Mesendoderm (in vitro differentiated cells): ENCODE data around the gene TBC1D17.

Source experiments
- DNase-seq: peaks from one replicate; pipeline ENCODE4 v3.0.0; 2013
- H2AK5ac ChIP-seq: 2 replicates; pipeline ENCODE4 v1.6.1; 2013; ENCODE audit warnings: low read length, inconsistent platforms
- H2BK120ac ChIP-seq: 2 replicates; pipeline ENCODE4 v1.6.1; 2013; ENCODE audit warnings: low read depth, mild to moderate bottlenecking, low read length, moderate library complexity, mixed read lengths
- H2BK15ac ChIP-seq: replicated peaks from 2 replicates; pipeline ENCODE4 v1.6.1; 2013; ENCODE audit warnings: low read depth, mild to moderate bottlenecking, moderate library complexity
- H2BK5ac ChIP-seq: 2 replicates; pipeline ENCODE4 v1.6.1; 2013; ENCODE audit warnings: low read length, inconsistent platforms
- H3K18ac ChIP-seq: 2 replicates; pipeline ENCODE4 v1.6.1; 2013; ENCODE audit warnings: mild to moderate bottlenecking, low read length, mixed read lengths
- H3K23ac ChIP-seq: one replicate; pipeline ENCODE4 v1.6.1; 2013; ENCODE audit warnings: low read length
- H3K27ac ChIP-seq: 2 replicates; pipeline ENCODE4 v1.5.1; 2013; ENCODE audit warnings: low read depth, mild to moderate bottlenecking, inconsistent platforms, low read length, moderate library complexity
- H3K27me3 ChIP-seq: 2 replicates; pipeline ENCODE4 v1.6.1; 2013; ENCODE audit warnings: low read length, control low read depth, mild to moderate bottlenecking, inconsistent platforms; ENCODE audit not compliant: insufficient read depth, poor library complexity
- H3K36me3 ChIP-seq: 2 replicates; pipeline ENCODE4 v1.6.1; 2013; ENCODE audit warnings: low read length, inconsistent platforms; ENCODE audit not compliant: control insufficient read depth, insufficient read depth
- H3K4ac ChIP-seq: one replicate; pipeline ENCODE4 v1.6.1; 2013; ENCODE audit warnings: low read depth, mild to moderate bottlenecking, low read length, moderate library complexity
- H3K4me1 ChIP-seq: 2 replicates; pipeline ENCODE4 v1.6.1; 2013; ENCODE audit warnings: low read depth, low read length, inconsistent platforms; ENCODE audit not compliant: control insufficient read depth
- H3K4me2 ChIP-seq: 2 replicates; pipeline ENCODE4 v1.6.1; 2013; ENCODE audit warnings: low read length
- H3K4me3 ChIP-seq: 2 replicates; pipeline ENCODE4 v1.5.1; 2013; ENCODE audit warnings: mild to moderate bottlenecking, low read length
- H3K56ac ChIP-seq: one replicate; pipeline ENCODE4 v1.6.1; 2013; ENCODE audit warnings: low read length
- H3K79me1 ChIP-seq: 2 replicates; pipeline ENCODE4 v1.6.1; 2013; ENCODE audit warnings: low read length, inconsistent platforms
- H3K79me2 ChIP-seq: 2 replicates; pipeline ENCODE4 v1.6.1; 2013; ENCODE audit warnings: mild to moderate bottlenecking, low read length; ENCODE audit not compliant: control insufficient read depth, insufficient read depth
- H3K9ac ChIP-seq: 2 replicates; pipeline ENCODE4 v1.6.1; 2013; ENCODE audit warnings: low read length, inconsistent platforms
- H4K5ac ChIP-seq: one replicate; pipeline ENCODE4 v1.6.1; 2013; ENCODE audit warnings: low read length
- H4K8ac ChIP-seq: one replicate; pipeline ENCODE4 v1.6.1; 2013; ENCODE audit warnings: low read depth, mild to moderate bottlenecking, control low read depth, low read length, moderate library complexity
- WGBS: extraction: QIAGEN DNeasy Blood & Tissue Kit; methylation state at CpG from one replicate; pipeline ENCODE4 v1.1.7; 2013; ENCODE audit warnings: low lambda C conversion rate, missing lambda C conversion rate; ENCODE audit not compliant: insufficient coverage; ENCODE audit errors: extremely low coverage; 5-methylcytosine and 5-hydroxymethylcytosine counted together

The TBC1D17 gene

GRCh38 chr19:49892716-49893115 lies 15.2 kb downstream of the TBC1D17 start:
- no peak overlapping the region for H3K4ac ChIP-seq
- WGBS: no CpG with 5 or more reads among the region's 1 CpG

GRCh38 chr19:49894011-49894664 lies 16.6 kb downstream of the TBC1D17 start:
- Histone ChIP-seq H3K27ac (no peak overlapping the region), H3K23ac (no peak overlapping the region), H3K36me3 (no peaks in the 10 kb centered on the region), H3K79me1 (no peaks in the 10 kb centered on the region), H2BK15ac (no peak overlapping the region), H3K4me3 (no peak overlapping the region), H3K4me1 (no peaks in the 10 kb centered on the region), H2BK120ac (no peak overlapping the region), H4K8ac (no peak overlapping the region), H3K4ac (no peak overlapping the region), H4K5ac (no peak overlapping the region), H3K9ac (no peak overlapping the region), H3K4me2 (no peak overlapping the region), H3K27me3 (no peaks in the 10 kb centered on the region), H3K18ac (no peak overlapping the region), H3K79me2 (no peaks in the 10 kb centered on the region), H3K56ac (no peak overlapping the region), H2AK5ac (no peak overlapping the region), H2BK5ac (no peak overlapping the region)
- no peak for DNase-seq
- WGBS: no CpG with 5 or more reads among the region's 18 CpGs

More at GRCh38 chr19:49892716-49893115, 15.2 kb downstream of the TBC1D17 start:
- no peaks in the 10 kb centered on the region for H3K4me1 ChIP-seq
- no peaks in the 10 kb centered on the region for H3K27me3 ChIP-seq
- no peak overlapping the region for H3K9ac ChIP-seq
- no peak overlapping the region for H3K4me2 ChIP-seq
- H3K79me2 ChIP-seq: no peaks in the 10 kb centered on the region
- no peaks in the 10 kb centered on the region for H3K79me1 ChIP-seq
- H3K4me3 ChIP-seq: no peak overlapping the region
- no peak overlapping the region for H3K18ac ChIP-seq
- H2BK120ac ChIP-seq: no peak overlapping the region
- H4K5ac ChIP-seq: no peak overlapping the region
- H3K23ac ChIP-seq: no peak overlapping the region
- no peak for DNase-seq
- no peak overlapping the region for H4K8ac ChIP-seq
- no peaks in the 10 kb centered on the region for H3K36me3 ChIP-seq
- H3K27ac ChIP-seq: no peak overlapping the region
- no peak overlapping the region for H2AK5ac ChIP-seq
- H2BK15ac ChIP-seq: no peak overlapping the region
- H2BK5ac ChIP-seq: no peak overlapping the region
- no peak overlapping the region for H3K56ac ChIP-seq

DNA sequence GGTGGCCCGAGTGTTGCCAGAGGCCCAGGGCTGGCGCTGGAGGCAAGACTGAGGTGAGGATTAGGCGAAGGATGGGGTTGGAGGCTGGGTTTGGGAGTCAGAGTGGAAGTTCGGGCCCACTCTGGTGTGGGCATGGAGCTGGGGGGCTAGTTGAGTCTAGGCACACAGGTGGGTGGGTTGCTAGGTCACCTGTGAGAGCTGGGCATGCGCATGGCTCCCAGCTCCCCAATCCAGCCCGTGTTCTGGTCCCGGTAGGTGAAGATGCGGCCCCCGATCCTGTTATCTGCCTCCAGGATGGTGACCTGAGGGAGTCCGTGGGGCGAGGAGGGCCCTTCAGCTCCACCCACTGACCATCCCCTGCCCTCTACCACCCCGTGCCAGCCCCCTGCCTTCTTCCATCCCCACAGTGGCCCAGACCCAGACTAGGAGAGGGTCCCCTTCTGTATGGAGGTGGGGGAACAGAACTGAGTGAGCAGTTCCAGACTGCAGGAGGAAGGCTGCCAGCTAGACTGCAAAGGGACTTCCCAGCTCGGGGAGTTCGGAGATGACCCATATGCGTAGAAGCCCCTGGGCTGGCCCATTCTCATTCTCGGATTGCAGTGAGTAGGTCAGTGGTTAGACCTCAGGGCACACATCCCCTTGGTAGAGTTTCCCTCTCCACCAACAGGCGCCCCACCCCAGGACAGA lies 17.5 kb downstream of the TBC1D17 start:
- DNase-seq: no peak
- Histone ChIP-seq H3K4ac (no peak overlapping the region), H2AK5ac (no peak overlapping the region), H2BK120ac (no peak overlapping the region), H3K4me1 (no peaks in the 10 kb centered on the region), H3K27ac (no peak overlapping the region), H3K56ac (no peak overlapping the region), H3K18ac (no peak overlapping the region), H3K4me3 (no peak overlapping the region), H3K36me3 (no peaks in the 10 kb centered on the region), H3K23ac (no peak overlapping the region), H4K8ac (no peak overlapping the region), H3K79me2 (no peaks in the 10 kb centered on the region), H2BK5ac (no peak overlapping the region), H3K9ac (no peak overlapping the region), H3K27me3 (no peaks in the 10 kb centered on the region), H3K4me2 (no peak overlapping the region), H2BK15ac (no peak overlapping the region), H4K5ac (no peak overlapping the region), H3K79me1 (no peaks in the 10 kb centered on the region)
- WGBS: no CpG with 5 or more reads among the region's 17 CpGs

GRCh38 chr19:49895566-49896297 lies 18.2 kb downstream of the TBC1D17 start:
- H3K4ac ChIP-seq: no peak overlapping the region
- DNase-seq: no peak
- H3K27ac ChIP-seq: no peak overlapping the region
- H2BK120ac ChIP-seq: no peak overlapping the region
- H3K36me3 ChIP-seq: no peaks in the 10 kb centered on the region
- no peak overlapping the region for H3K9ac ChIP-seq
- no CpG with 5 or more reads among the region's 17 CpGs for WGBS
- no peak overlapping the region for H4K8ac ChIP-seq
- no peak overlapping the region for H2BK5ac ChIP-seq
- H3K23ac ChIP-seq: no peak overlapping the region
- H3K27me3 ChIP-seq: no peaks in the 10 kb centered on the region
- no peak overlapping the region for H3K4me2 ChIP-seq
- no peaks in the 10 kb centered on the region for H3K79me1 ChIP-seq
- no peaks in the 10 kb centered on the region for H3K79me2 ChIP-seq
- H3K4me3 ChIP-seq: no peak overlapping the region
- no peak overlapping the region for H4K5ac ChIP-seq
- no peak overlapping the region for H3K18ac ChIP-seq
- H2AK5ac ChIP-seq: no peak overlapping the region
- H3K56ac ChIP-seq: no peak overlapping the region
- no peaks in the 10 kb centered on the region for H3K4me1 ChIP-seq
- no peak overlapping the region for H2BK15ac ChIP-seq

DNA sequence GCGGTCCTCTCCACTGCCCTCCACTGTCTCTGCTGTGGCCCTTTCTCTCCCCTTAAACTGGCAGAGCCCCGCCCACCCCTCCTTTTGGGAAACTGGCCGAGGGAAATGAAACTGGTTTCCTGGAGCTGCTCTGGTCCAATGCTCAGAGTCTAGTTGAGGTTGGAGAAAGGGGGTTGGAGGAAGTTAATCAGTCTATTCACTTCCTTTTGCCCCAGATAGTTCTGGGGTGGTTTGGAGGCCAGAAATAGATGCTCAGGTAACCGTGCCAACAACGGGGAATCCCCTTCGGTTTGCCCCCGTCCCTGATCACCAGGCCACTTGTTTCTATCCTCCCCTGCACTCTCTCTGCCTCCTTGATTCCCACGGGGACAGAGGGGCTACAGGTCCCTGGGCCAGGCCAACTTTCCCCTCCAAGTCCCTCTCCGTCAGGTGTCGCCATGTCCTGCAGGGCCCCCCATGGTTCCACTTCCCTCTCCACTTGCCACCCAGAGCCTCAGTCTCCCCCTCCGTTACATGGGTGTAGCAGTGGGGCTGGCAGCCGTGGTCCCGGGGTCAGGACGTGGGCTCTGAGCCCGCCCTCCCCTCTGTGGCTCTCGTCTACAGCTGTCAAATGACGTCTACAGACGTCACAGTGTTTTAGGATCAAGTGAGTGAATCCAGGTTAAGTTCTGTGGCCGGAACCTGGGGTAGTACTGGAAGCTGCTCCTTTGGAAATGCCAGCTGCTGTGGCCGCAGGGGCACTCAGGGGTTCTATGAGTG lies 19.5 kb downstream of the TBC1D17 start, which contains the start of gene IL4I1:
Gene IL4I1, minus strand, starts transcription at position 25 of the 759 bp plus-strand sequence. CDS start 727 bp downstream, outside the sequence.
- no peaks in the 10 kb centered on the region for H3K79me2 ChIP-seq
- no peak within 1 kb of the TSS for H4K8ac ChIP-seq
- no peaks in the 10 kb centered on the region for H3K4me1 ChIP-seq
- no peak within 1 kb of the TSS for H3K9ac ChIP-seq
- H3K79me1 ChIP-seq: no peaks in the 10 kb centered on the region
- H2BK120ac ChIP-seq: no peak within 1 kb of the TSS
- WGBS: no CpG with 5 or more reads among the region's 20 CpGs
- H2BK15ac ChIP-seq: no peak within 1 kb of the TSS
- H3K4ac ChIP-seq: no peak within 1 kb of the TSS
- no peak within 1 kb of the TSS for H3K4me2 ChIP-seq
- no peak within 1 kb of the TSS for H4K5ac ChIP-seq
- no peak for DNase-seq
- no peaks in the 10 kb centered on the region for H3K36me3 ChIP-seq
- H2BK5ac ChIP-seq: no peak within 1 kb of the TSS
- H3K23ac ChIP-seq: no peak within 1 kb of the TSS
- H3K27me3 ChIP-seq: no peaks in the 10 kb centered on the region
- no peak within 1 kb of the TSS for H3K56ac ChIP-seq
- H3K18ac ChIP-seq: no peak within 1 kb of the TSS
- H3K27ac ChIP-seq: no peak within 1 kb of the TSS
- H2AK5ac ChIP-seq: no peak within 1 kb of the TSS
- H3K4me3 ChIP-seq: no peak within 1 kb of the TSS
